Endothelial cell of umbilical vein (primary cell): ENCODE data around the gene STRA6.

Experiments
- EZH2 ChIP-seq: IDR thresholded peaks from 2 replicates; pipeline ENCODE4 v1.6.1; 2012; ENCODE audit warnings: borderline replicate concordance, low read depth, mild to moderate bottlenecking, moderate library complexity, low read length, inconsistent platforms; ENCODE audit not compliant: severe bottlenecking
- TF ChIP-seq, protein P1 (sequence below), 2 donors: IDR thresholded peaks; 1 replicate in 1 of 2; 2 replicates in 1 of 2; pipeline ENCODE4 v1.5.1; 2011; ENCODE audit warnings: low read length in 2 of 2, mild to moderate bottlenecking in 2 of 2, moderate library complexity in 2 of 2, control low read depth in 1 of 2, inconsistent platforms in 1 of 2, low read depth in 1 of 2; ENCODE audit not compliant: insufficient read depth in 1 of 2; ENCODE audit errors: extremely low read depth in 1 of 2

GRCh38 chr15:74179101-74179841 lies 23.3 kb downstream of the STRA6 start:
- TF ChIP-seq, protein P1, sequence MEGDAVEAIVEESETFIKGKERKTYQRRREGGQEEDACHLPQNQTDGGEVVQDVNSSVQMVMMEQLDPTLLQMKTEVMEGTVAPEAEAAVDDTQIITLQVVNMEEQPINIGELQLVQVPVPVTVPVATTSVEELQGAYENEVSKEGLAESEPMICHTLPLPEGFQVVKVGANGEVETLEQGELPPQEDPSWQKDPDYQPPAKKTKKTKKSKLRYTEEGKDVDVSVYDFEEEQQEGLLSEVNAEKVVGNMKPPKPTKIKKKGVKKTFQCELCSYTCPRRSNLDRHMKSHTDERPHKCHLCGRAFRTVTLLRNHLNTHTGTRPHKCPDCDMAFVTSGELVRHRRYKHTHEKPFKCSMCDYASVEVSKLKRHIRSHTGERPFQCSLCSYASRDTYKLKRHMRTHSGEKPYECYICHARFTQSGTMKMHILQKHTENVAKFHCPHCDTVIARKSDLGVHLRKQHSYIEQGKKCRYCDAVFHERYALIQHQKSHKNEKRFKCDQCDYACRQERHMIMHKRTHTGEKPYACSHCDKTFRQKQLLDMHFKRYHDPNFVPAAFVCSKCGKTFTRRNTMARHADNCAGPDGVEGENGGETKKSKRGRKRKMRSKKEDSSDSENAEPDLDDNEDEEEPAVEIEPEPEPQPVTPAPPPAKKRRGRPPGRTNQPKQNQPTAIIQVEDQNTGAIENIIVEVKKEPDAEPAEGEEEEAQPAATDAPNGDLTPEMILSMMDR (IDR thresholded peaks at IDR 0.05; ENCODE audit: extremely low read depth in 1 of 2, insufficient read depth in 1 of 2, low read depth in 1 of 2, low read length in 2 of 2) = no peak
- no peak for TF ChIP-seq EZH2
